ENCODE data around the gene PLCB2.

DNA sequence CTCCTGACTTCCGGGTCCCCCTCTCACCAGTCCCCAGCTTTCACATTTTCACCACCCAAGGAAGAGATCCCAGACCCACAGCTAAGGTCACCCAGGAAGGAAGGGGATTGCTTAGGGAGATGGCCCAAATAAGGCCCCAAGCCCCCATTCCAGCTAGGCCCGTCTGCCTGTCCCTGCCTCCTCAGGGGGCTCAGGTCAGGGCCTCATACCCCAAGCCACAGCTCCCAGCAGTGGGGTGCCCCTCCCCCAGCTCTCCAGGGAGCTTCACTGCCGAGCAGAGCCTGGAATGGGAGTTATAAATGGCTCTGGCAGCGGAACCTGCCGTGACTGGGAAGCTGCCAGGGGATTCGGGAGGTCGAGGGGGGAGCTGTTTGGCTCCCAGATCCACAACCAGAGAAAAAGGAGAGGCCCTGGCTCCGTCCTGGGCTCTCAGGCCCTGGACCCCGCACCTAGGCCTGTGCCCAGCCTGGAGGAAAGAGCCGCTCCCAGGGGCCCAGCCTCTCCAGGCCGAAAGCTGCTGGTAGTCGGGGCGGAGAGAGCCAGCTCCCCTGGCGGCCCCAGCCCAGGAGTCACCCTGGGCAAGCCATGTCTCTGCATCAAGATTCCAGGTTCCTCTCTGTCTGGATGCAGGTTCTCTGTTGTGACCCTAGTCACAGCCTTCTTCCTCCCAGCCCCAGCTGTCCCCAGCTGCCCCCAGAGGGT, 32.5 kb upstream of the PLCB2 start:
- TF ChIP-seq EZH2 (IDR thresholded peaks at IDR 0.05): no peak
- no peak for TF ChIP-seq POLR2AphosphoS5 (IDR thresholded peaks at IDR 0.05; ENCODE audit: borderline replicate concordance, low read depth, low read length)
- no peak for TF ChIP-seq FOXP2 (optimal IDR thresholded peaks at IDR 0.05; ENCODE audit: control extremely low read depth, extremely low read length, insufficient read depth)
